HepG2 (cell line): ENCODE data around the gene STRN3.

Experiments
- ARNT ChIP-seq: fragments of 450-650 bp; IDR thresholded peaks from 2 replicates; pipeline ENCODE4 v1.6.1; 2017
- BRF2 ChIP-seq: sonication (generic); formaldehyde crosslinking; IDR thresholded peaks from 2 replicates; pipeline ENCODE4 v1.8.1; 2022; ENCODE audit warnings: mild to moderate bottlenecking, missing genetic modification reagents
- CTCF ChIP-seq: sonication (generic); formaldehyde crosslinking; IDR thresholded peaks from 2 replicates; pipeline ENCODE4 v1.5.0; 2020; ENCODE audit warnings: mild to moderate bottlenecking, missing genetic modification reagents, moderate library complexity
- TOPORS ChIP-seq: sonication (generic); formaldehyde crosslinking; IDR thresholded peaks from 2 replicates; pipeline ENCODE4 v1.8.0; 2023; ENCODE audit warnings: mild to moderate bottlenecking, missing genetic modification reagents
- ZNF34 ChIP-seq: sonication (generic); formaldehyde crosslinking; IDR thresholded peaks from 2 replicates; pipeline ENCODE4 v1.4.0; 2020; ENCODE audit warnings: mild to moderate bottlenecking, missing genetic modification reagents, borderline replicate concordance
- ZNF7 ChIP-seq: IDR thresholded peaks from 2 replicates; pipeline ENCODE4 v1.6.1; 2016; ENCODE audit warnings: missing biosample characterization, missing genetic modification reagents
- ZNF792 ChIP-seq: IDR thresholded peaks from 2 replicates; pipeline ENCODE4 v1.6.1; 2016

GRCh38 chr14:31057035-31057434 lies 30.9 kb upstream of the STRN3 start:
- TF ChIP-seq TOPORS (CRISPR knock-in tag) = no peak
- TF ChIP-seq ZNF792 (CRISPR knock-in tag) = no peak
- no peak for TF ChIP-seq CTCF
- no peak for TF ChIP-seq BRF2 (CRISPR knock-in tag)
- TF ChIP-seq ZNF7 = no peak
- no peak for TF ChIP-seq ARNT
- no peak for TF ChIP-seq ZNF34 (CRISPR knock-in tag)
